Left cardiac atrium (tissue), 4 donors: ENCODE results near the gene PDLIM7. TPM values are rescaled to one million over a fixed set of nuclear protein-coding genes. Genes with fewer than 3 reads are reported as not detected.

ENCODE experiments used
- ATAC-seq, 2 donors: fragments of 200-7000 bp; cut with Tn5 transposase; one replicate each; pipeline ENCODE4 v1.9.1; 2020; ENCODE audit warnings: mild to moderate bottlenecking in 2 of 2, moderate library complexity in 2 of 2
- DNase-seq: peaks from one replicate; pipeline ENCODE4 v3.0.0-alpha.2; 2020
- intact Hi-C, 2 donors: fragments of 100-400 bp; cut with DNase I; formaldehyde crosslinking; loops; one replicate each; pipeline versions ENCODE4 v1.14.1 to v1.15.1; 2022 to 2023
- total RNA-seq, 2 donors: library from RNA; stranded (reverse); fragmentation: NEBNext Ultra II Directional; extraction: Animal tissue kit (Norgen Biotek cat#: 25700); gene quantifications; one replicate each; pipeline ENCODE4 v1.2.1, GENCODE V29; 2021
- donor health status: DM: no; HTN: yes; CAD: no.
- donor health status: DM: no; HTN: yes; CAD: no; lungs with severe emphysema.
- donor health status: DM: yes; HTN: yes; CAD: no.
- donor health status: Dilated cardiomyopathy.

Gene PDLIM7
- total RNA-seq, 2 donors from 2014 or later, result 50.5 to 94.5 TPM

GRCh38 chr5:177453852-177454396 is 43.5 kb downstream of the PDLIM7 start:
- intact Hi-C loops, result loop anchor here (1.0 to 5.0 kb wide), 5 partner anchors 45 to 63 kb away; partner anchors contain the start of gene F12 (in 1 of the 2)
- DNase-seq, result peak; percentile 61
- peak; percentile 5 to 8 for ATAC-seq

- intact Hi-C loops, result loop anchor here in 1 of 2 donors (5.0 kb wide), 2 partner anchors 46 to 61 kb away; partner anchors contain the start of gene F12
- DNase-seq (no peak), ATAC-seq (no peak)
Measured at GRCh38 chr5:177452688-177453638, 44.4 kb downstream of the PDLIM7 start.

GRCh38 chr5:177450667-177451424 is 46.6 kb downstream of the PDLIM7 start:
- no peak for ATAC-seq
- no peak for DNase-seq
- intact Hi-C loops, result loop anchor here in 1 of 2 donors (5.0 kb wide), 2 partner anchors 44 to 59 kb away; partner anchors contain the start of gene F12

GRCh38 chr5:177449140-177450061 is 48.0 kb downstream of the PDLIM7 start:
- ATAC-seq (no peak), DNase-seq (no peak)
- intact Hi-C loops, result loop anchor here in 1 of 2 donors (5.0 kb wide), 2 partner anchors 42 to 57 kb away; partner anchors contain the start of gene F12

GRCh38 chr5:177448244-177448950 is 49.0 kb downstream of the PDLIM7 start:
- intact Hi-C loops, result no loop called here
- DNase-seq (no peak), ATAC-seq (peak in 1 of 2 donors; percentile 9)

- peak; percentile 70 for DNase-seq
- intact Hi-C loops, result no loop called here
- ATAC-seq, result peak; percentile 27 to 73
Measured at GRCh38 chr5:177447611-177448243, 49.7 kb downstream of the PDLIM7 start.

GRCh38 chr5:177447066-177447610 is 50.3 kb downstream of the PDLIM7 start:
- intact Hi-C loops, result no loop called here
- ATAC-seq (peak; percentile 7 to 33), DNase-seq (no peak)

- ATAC-seq (peak; percentile 56 to 74), DNase-seq (peak; percentile 70)
- intact Hi-C loops, result no loop called here
Measured at GRCh38 chr5:177446200-177447065, 51.0 kb downstream of the PDLIM7 start, which contains the start of gene PRR7. Gene PRR7, plus strand, starts transcription at chr5:177446814. Its CDS starts 8,254 bp downstream, at chr5:177455068.

GRCh38 chr5:177445917-177446199 is 51.5 kb downstream of the PDLIM7 start:
- no peak for ATAC-seq
- intact Hi-C loops, result no loop called here
- no peak for DNase-seq

GRCh38 chr5:177445052-177445916 is 52.1 kb downstream of the PDLIM7 start:
- intact Hi-C loops, result no loop called here
- no peak for DNase-seq
- no peak for ATAC-seq

GRCh38 chr5:177444106-177445051 is 53.0 kb downstream of the PDLIM7 start:
- DNase-seq, result no peak
- no peak for ATAC-seq
- intact Hi-C loops, result no loop called here

GRCh38 chr5:177443144-177443983 is 54.0 kb downstream of the PDLIM7 start:
- DNase-seq (no peak), ATAC-seq (no peak)
- intact Hi-C loops, result no loop called here

- ATAC-seq, result no peak
- no peak for DNase-seq
- intact Hi-C loops, result no loop called here
Measured at GRCh38 chr5:177442066-177442826, 55.2 kb downstream of the PDLIM7 start.
